Neural progenitor cell (in vitro differentiated cells): ENCODE results near the gene NME2. TPM values are rescaled to one million over a fixed set of nuclear protein-coding genes. Genes with fewer than 3 reads are reported as not detected.
A peak's percentile ranks its signal among the peaks of the same experiment; 100 is the strongest.

Experiments
- DNase-seq: peaks from one replicate; pipeline ENCODE4 v3.0.0-alpha.2; 2016; ENCODE audit warnings: low spot score
- H2AFZ ChIP-seq: fragments of 200-600 bp; sonication (generic); replicated peaks from 2 replicates; pipeline ENCODE4 v1.6.1; 2016; ENCODE audit warnings: antibody characterized with exemption
- H3F3A ChIP-seq: fragments of 200-600 bp; sonication (generic); 2 replicates; pipeline ENCODE4 v1.6.1; 2016; ENCODE audit warnings: antibody characterized with exemption, low read depth
- H3K27ac ChIP-seq: fragments of 200-600 bp; sonication (generic); 2 replicates; pipeline ENCODE4 v1.5.1; 2016; ENCODE audit warnings: mild to moderate bottlenecking
- H3K27me3 ChIP-seq: fragments of 200-600 bp; sonication (generic); 2 replicates; pipeline ENCODE4 v1.6.1; 2016; ENCODE audit warnings: mild to moderate bottlenecking, moderate library complexity
- H3K36me3 ChIP-seq: fragments of 200-600 bp; sonication (generic); 2 replicates; pipeline ENCODE4 v1.5.1; 2016
- H3K4me1 ChIP-seq: fragments of 200-600 bp; sonication (generic); 2 replicates; pipeline ENCODE4 v1.6.1; 2016; ENCODE audit warnings: mixed run types
- H3K4me2 ChIP-seq: fragments of 200-600 bp; sonication (generic); 2 replicates; pipeline ENCODE4 v1.6.1; 2016
- H3K4me3 ChIP-seq: fragments of 200-600 bp; sonication (generic); 2 replicates; pipeline ENCODE4 v1.5.1; 2016
- H3K79me2 ChIP-seq: fragments of 200-600 bp; sonication (generic); 2 replicates; pipeline ENCODE4 v1.6.1; 2016; ENCODE audit warnings: low read depth
- H3K9ac ChIP-seq: fragments of 200-600 bp; sonication (generic); 2 replicates; pipeline ENCODE4 v1.6.1; 2016
- H3K9me3 ChIP-seq: fragments of 200-600 bp; sonication (generic); 2 replicates; pipeline ENCODE4 v1.5.1; 2016; ENCODE audit warnings: low read depth
- H4K20me1 ChIP-seq: fragments of 200-600 bp; sonication (generic); 2 replicates; pipeline ENCODE4 v1.6.1; 2016; ENCODE audit warnings: low read depth
- H3K27ac Mint-ChIP-seq: 3 replicates; pipeline ENCODE4 v1.8.0; 2021; ENCODE audit warnings: mixed read lengths
- H3K27me3 Mint-ChIP-seq: 2 replicates; pipeline ENCODE4 v1.8.0; 2022; ENCODE audit warnings: low read depth, mild to moderate bottlenecking, inconsistent platforms, moderate library complexity, mixed read lengths; ENCODE audit not compliant: insufficient read depth
- H3K36me3 Mint-ChIP-seq: 3 replicates; pipeline ENCODE4 v1.8.0; 2021; ENCODE audit warnings: mixed read lengths
- H3K4me1 Mint-ChIP-seq: 3 replicates; pipeline ENCODE4 v1.8.0; 2021; ENCODE audit warnings: mixed read lengths
- H3K4me3 Mint-ChIP-seq: 3 replicates; pipeline ENCODE4 v1.8.0; 2021; ENCODE audit warnings: mild to moderate bottlenecking, moderate library complexity, mixed read lengths
- H3K9me3 Mint-ChIP-seq: 3 replicates; pipeline ENCODE4 v1.8.0; 2020; ENCODE audit warnings: mixed read lengths
- CTCF ChIP-seq: fragments of 200-600 bp; sonication (generic); IDR thresholded peaks from 2 replicates; pipeline ENCODE4 v1.5.1; 2017; ENCODE audit warnings: antibody characterized with exemption, mild to moderate bottlenecking
- EZH2 ChIP-seq: fragments of 200-600 bp; sonication (generic); IDR thresholded peaks from 2 replicates; pipeline ENCODE4 v1.6.1; 2017; ENCODE audit warnings: antibody characterized with exemption, mild to moderate bottlenecking, moderate library complexity
- EZH2phosphoT487 ChIP-seq: fragments of 200-600 bp; sonication (generic); IDR thresholded peaks from 2 replicates; pipeline ENCODE4 v1.6.1; 2017; ENCODE audit warnings: antibody characterized with exemption
- total RNA-seq: library from RNA; depleted of rRNA; stranded (reverse); fragments of >200 nt; gene quantifications from 2 replicates; pipeline ENCODE4 v1.2.3, GENCODE V29; 2015; ENCODE audit warnings: low replicate concordance

The NME2 gene
- total RNA-seq, 1 donor from 2014 or later = 287 TPM

DNA sequence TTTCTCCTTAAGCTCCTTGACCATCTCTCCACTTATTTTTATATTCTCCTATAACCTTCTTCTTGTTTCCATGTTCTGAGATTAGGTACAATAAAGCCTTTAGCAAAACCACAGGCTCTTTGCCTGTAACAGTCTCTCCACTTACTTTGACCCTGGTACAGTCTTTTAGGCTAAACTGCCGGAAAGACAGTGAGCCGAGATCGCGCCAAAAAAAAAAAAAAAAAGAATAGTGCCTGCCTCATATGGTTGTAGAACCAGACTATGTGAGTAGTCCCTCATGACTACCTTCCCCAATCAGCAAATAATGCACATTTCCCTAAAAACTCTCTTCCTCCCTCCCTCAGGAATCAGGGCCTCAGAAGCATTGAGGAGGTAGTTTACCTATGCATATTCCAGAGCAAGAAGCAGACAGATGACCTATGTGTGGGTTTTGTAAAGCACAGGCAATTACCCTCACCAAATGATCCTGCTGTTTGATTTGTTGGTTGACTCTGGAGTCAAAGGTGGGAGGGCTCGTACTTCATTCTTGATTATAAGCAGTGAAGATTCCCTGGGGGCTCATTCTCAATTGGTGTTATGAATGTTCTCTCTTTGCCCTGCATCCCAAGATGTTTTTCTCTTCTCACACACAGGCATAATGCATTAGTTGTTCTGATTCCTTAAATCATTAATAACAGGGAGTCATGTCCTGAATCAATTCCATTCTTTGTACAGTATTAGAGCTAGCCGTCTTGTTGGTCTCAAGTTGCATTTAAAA, 21.8 kb upstream of the NME2 start:
- no peaks in the 10 kb centered on the region for H3K9me3 Mint-ChIP-seq
- no peak overlapping the region for H3K9ac ChIP-seq
- H4K20me1 ChIP-seq = no peaks in the 10 kb centered on the region
- no peak overlapping the region for H3K4me2 ChIP-seq
- H3K79me2 ChIP-seq = no peaks in the 10 kb centered on the region
- no peaks in the 10 kb centered on the region for H3K36me3 Mint-ChIP-seq
- H3K27ac ChIP-seq = no peak overlapping the region
- H3K27me3 ChIP-seq = no peaks in the 10 kb centered on the region
- no peak for DNase-seq
- no peak overlapping the region for H3K4me3 ChIP-seq
- TF ChIP-seq EZH2 = no peak
- TF ChIP-seq CTCF = no peak
- TF ChIP-seq EZH2phosphoT487 = no peak
- H3K4me1 ChIP-seq = no peaks in the 10 kb centered on the region
- peak overlapping the region; percentile 17 for H3K4me3 Mint-ChIP-seq
- peaks cover 10% of the 10 kb centered on the region for H3F3A ChIP-seq
- peak overlapping the region; percentile 6 for H3K27ac Mint-ChIP-seq
- no peaks in the 10 kb centered on the region for H3K36me3 ChIP-seq
- H2AFZ ChIP-seq = peak overlapping the region; percentile 36
- H3K9me3 ChIP-seq = no peaks in the 10 kb centered on the region
- no peaks in the 10 kb centered on the region for H3K27me3 Mint-ChIP-seq
- H3K4me1 Mint-ChIP-seq = peaks cover 12% of the 10 kb centered on the region

DNA sequence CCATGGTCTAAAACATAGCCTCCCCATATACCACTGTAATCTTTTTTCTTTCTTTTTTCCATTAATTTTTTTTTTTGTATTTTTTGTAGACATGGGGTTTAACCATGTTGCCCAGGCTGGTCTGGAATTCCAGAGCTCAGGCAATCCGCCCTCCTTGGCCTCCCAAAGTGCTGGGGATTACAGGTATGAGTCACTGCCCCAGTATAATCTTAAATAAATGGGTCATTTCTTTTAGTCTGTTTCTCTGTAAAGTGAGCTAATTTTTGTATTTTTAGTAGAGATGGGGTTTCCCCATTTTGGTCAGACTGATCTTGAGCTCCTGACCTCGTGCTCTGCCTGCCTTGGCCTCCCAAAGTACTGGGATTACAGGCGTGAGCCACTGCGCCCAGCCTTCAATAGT, 18.6 kb upstream of the NME2 start:
- H3K4me3 ChIP-seq = no peak overlapping the region
- Mint-ChIP-seq H3K36me3 (no peaks in the 10 kb centered on the region), H3K4me1 (peaks cover 10% of the 10 kb centered on the region), H3K9me3 (no peaks in the 10 kb centered on the region), H3K27ac (no peak overlapping the region), H3K4me3 (no peak overlapping the region), H3K27me3 (no peaks in the 10 kb centered on the region)
- H3F3A ChIP-seq = peaks cover 16% of the 10 kb centered on the region
- no peaks in the 10 kb centered on the region for H4K20me1 ChIP-seq
- no peak overlapping the region for H2AFZ ChIP-seq
- no peak for DNase-seq
- no peaks in the 10 kb centered on the region for H3K27me3 ChIP-seq
- H3K36me3 ChIP-seq = no peaks in the 10 kb centered on the region
- no peak overlapping the region for H3K27ac ChIP-seq
- no peaks in the 10 kb centered on the region for H3K9me3 ChIP-seq
- no peak overlapping the region for H3K4me2 ChIP-seq
- TF ChIP-seq CTCF = no peak
- TF ChIP-seq EZH2 = no peak
- TF ChIP-seq EZH2phosphoT487 = no peak
- peaks cover under 1% of the 10 kb centered on the region for H3K4me1 ChIP-seq
- H3K79me2 ChIP-seq = no peaks in the 10 kb centered on the region
- no peak overlapping the region for H3K9ac ChIP-seq

- no peak overlapping the region for H3K4me3 ChIP-seq
- Mint-ChIP-seq H3K27ac (no peak overlapping the region), H3K4me1 (peaks cover 6% of the 10 kb centered on the region), H3K4me3 (no peak overlapping the region), H3K27me3 (no peaks in the 10 kb centered on the region), H3K36me3 (no peaks in the 10 kb centered on the region), H3K9me3 (no peaks in the 10 kb centered on the region)
- no peak overlapping the region for H3K9ac ChIP-seq
- no peak overlapping the region for H3K27ac ChIP-seq
- H3K27me3 ChIP-seq = no peaks in the 10 kb centered on the region
- H3K9me3 ChIP-seq = no peaks in the 10 kb centered on the region
- H3K79me2 ChIP-seq = peaks cover 7% of the 10 kb centered on the region
- no peak overlapping the region for H2AFZ ChIP-seq
- no peak for DNase-seq
- H4K20me1 ChIP-seq = no peaks in the 10 kb centered on the region
- H3F3A ChIP-seq = peaks cover 19% of the 10 kb centered on the region
- no peaks in the 10 kb centered on the region for H3K36me3 ChIP-seq
- TF ChIP-seq EZH2 (no peak), CTCF (no peak), EZH2phosphoT487 (no peak)
- no peak overlapping the region for H3K4me2 ChIP-seq
- peaks cover 6% of the 10 kb centered on the region for H3K4me1 ChIP-seq
These were observed 17.0 kb upstream of the NME2 start for GRCh38 chr17:51149163-51149562.
